ENCODE results near the gene DBR1.

- TF ChIP-seq CTCF (conservative IDR thresholded peaks at IDR 0.05), result no peak
- no peak for TF ChIP-seq EZH2 (IDR thresholded peaks at IDR 0.05; ENCODE audit: low read depth)
These were observed 2.1 kb downstream of the DBR1 start for GRCh38 chr3:138172625-138173024.
